HG02571 (cell line): ENCODE results near the gene SIPA1L3.

Experiments
- ATAC-seq: cut with Tn5 transposase; IDR thresholded peaks from one replicate; pipeline ENCODE4 v1.9.1; 2021; ENCODE audit warnings: mild to moderate bottlenecking, moderate library complexity; ENCODE audit not compliant: unreplicated experiment

SIPA1L3 gene

DNA sequence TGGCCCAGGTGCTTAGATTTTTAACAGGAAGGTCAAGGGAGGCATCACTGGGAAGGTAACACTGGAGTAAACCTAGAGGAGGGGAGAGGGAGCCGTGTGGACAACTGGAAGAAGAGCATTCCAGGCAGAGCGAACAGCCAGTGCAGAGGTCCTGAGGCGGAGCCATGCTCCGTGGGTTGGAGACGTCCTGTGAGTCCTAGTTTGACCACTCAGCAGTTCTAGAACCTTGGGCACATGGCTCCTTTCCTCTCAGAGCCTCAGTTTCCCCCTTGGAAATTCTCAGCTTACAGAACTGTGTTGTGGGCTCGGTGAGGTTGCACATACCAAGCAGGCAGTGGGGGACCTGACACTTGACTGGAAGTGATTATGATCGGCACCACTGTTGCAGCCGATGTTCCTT is 186.1 kb downstream of the SIPA1L3 start:
- ATAC-seq: no peak

DNA sequence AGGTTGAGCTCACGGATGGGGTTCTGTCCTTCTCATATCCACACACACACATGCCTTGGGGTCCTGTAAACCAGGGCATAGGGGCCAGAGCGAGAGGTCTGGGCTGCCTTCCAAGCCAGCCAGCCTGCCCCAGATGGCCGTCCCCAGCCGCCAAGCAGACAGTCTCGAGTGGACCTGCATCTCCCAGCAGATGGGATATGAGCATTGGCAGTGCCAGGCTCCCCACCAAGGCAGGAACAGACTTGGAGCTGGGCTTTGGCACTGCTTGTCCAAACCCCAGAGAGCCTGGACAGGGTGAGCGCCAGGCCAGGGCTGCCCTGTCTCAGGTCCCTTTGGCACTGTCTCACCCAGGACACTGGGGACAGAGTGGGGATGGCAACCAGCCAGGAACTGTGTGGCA is 186.6 kb downstream of the SIPA1L3 start:
- ATAC-seq: no peak

DNA sequence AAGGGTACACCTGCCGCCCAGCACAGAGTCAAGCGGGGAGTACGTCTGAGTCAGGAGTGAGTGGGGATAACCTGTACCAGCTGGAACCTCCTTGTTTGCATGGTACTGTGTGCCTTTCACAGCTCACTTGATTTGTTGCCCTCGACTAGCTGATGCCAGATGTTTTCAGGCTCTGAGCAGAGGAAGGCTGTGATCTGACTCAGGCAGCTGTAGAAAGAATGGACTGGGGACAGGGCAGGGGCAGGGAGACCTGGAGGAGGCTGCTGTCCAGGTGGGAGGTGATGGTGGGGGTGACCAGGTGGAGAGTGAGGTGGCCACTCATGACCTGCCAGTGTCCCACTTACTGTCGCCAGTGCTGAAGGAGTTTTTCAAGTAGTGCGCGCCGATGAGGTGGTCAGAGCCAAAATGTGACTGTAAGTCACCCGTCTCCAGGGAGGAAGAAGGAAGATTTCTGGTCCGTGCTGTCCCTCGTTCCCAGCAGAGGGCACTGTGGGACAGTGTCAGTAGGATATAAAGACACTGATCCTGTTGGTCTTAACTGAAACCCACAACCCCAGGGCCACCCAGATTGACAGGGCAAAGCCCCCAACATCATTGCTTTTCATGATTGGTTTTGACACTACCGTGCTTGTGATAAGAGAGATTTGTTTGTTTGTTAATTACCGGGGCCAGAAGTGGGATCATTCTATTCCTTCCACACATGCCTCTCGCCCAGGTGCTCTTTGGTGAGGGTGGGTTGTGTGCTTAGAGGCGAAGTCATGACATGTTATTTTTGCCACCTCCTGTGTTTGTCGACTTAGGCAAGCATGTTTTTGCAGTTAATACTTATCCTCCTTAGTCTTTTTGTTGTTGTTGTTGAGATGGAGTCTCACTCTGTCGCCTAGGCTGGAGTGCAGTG is 188.7 kb downstream of the SIPA1L3 start:
- ATAC-seq: no peak

DNA sequence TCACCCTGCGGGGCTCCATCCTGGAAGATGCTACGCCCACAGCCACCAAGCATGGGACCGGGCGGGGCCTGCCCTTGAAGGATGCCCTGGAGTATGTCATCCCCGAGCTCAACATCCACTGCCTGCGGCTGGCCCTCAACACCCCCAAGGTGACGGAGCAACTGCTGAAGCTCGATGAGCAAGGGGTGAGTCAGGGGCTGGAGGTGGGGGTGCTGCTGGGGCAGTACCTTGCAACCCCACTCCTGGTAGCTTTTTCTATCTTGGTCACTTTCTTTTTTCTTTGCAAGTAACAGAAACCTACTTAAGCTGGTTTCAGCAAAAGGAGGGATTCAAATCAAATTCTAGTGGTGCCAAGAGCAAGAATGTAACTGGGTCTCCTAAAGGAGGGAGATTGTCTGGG is 193.0 kb downstream of the SIPA1L3 start:
- no peak for ATAC-seq

DNA sequence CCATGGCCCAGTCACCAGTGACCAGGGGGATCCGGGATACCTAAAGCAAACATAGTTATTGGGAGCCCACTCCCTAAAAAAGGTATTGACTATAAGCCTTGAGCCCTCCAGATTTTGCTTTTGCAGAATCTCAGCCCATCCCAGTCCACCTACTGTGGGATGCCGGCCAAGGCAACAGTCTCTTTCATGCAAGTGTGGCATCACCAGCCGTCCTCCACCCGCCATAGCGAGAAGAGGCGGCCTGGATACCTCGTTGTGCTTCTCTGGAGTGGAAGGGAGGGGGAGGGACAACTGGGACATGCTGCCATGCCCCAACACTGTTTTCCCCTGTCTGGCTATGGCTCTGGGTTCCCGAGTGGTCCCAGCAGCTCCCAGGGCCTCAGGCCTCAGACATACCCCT is 193.6 kb downstream of the SIPA1L3 start:
- ATAC-seq: no peak

DNA sequence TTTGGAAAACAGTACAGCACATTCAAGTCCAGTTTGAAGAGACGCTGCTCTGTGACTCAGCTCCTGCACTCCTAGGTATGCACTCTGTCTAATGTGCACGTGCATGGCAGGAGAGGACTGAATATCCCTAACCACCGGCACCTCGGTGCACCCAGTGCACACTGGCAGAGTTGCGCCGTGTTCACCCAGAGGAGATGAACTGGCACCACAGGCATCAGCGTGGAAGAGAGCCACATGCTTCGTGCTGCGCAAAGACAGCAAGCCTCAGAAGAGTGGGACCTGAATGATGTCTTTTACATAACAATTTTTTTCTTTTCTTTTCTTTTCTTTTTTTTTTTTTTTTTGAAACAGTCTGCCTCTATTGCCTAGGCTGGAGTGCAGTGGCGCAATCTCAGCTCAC is 194.7 kb downstream of the SIPA1L3 start:
- no peak for ATAC-seq

DNA sequence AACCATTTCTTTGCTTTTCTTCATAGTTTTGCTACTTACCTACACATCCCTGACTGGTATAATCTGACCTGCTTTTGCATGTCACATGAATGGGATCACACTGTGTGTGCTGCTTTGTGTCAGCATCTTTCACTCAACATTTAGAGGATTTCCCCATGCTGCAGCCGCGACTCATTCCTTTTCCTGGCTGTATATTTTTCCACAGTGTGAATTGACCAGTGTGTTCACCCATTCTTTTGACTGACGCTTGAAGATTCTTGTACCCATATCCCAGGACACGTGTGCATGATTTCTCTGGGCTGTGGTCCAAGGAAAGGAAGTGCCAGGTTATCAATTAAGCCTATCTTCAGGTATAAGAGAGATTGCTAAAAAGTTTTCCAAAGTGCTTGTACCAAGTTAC is 198.6 kb downstream of the SIPA1L3 start:
- ATAC-seq: no peak

- ATAC-seq: no peak
Measured at GRCh38 chr19:38107129-38107528, 200.1 kb downstream of the SIPA1L3 start.

DNA sequence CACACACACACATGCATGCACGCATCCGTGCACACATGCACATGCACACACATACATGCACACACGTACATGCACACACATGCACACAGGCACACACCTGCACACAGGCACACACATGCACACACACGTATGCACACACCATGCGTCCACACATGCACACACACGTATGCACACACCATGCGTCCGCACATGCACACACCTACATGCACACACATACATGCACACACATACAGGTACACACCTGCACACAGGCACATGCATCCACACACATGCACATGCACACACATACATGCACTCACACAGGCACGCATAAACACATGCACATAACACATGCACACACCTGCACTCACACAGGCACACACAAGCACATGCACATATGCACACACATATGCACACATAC is 204.9 kb downstream of the SIPA1L3 start:
- ATAC-seq: no peak

GRCh38 chr19:38114651-38115050 is 207.6 kb downstream of the SIPA1L3 start:
- ATAC-seq: no peak

DNA sequence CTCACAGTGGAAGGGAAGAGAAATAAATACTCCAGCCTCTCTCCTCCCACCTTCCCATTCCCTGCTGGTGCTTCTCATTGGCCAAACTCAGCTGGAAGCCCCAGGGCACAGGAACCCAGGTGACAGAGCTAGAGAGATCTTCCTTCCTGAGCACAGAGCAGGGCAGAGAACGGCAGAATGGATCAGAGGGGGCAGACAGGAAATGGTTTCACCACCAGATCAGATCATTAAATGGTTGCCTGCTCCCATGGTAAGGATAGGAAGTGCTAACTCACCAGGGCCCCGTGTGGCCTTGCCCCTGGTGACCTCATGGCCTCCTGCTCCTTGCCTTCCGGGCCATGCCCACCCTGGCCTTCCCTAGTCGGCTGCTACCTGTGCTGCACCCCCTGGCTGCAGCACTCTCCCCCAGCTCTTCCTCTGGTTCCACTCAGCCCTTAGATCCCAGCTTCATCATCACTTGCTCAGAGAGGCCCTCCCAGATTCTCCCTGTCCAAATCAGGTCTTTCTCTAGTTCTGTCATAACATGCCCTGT is 208.3 kb downstream of the SIPA1L3 start:
- ATAC-seq: no peak

DNA sequence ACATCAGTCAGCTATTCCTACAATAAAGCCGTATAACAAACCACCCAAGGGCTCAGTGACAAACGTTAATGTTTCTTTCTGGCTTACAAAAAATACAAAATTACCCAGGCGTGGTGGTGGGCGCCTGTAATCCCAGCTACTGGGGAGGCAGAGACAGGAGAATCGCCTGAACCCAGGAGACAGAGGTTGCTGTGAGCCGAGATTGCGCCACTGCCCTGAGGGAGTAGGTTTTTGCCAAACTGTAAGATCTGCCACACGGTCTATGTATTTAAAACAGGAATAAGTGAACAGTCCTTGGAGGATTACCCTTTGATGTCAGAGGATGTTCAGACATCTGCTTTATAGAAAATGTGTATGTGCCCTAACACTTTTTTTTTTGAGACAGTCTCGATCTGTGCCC is 211.2 kb downstream of the SIPA1L3 start:
- ATAC-seq: no peak

- no peak for ATAC-seq
Measured at GRCh38 chr19:38120471-38121025, 213.5 kb downstream of the SIPA1L3 start.

DNA sequence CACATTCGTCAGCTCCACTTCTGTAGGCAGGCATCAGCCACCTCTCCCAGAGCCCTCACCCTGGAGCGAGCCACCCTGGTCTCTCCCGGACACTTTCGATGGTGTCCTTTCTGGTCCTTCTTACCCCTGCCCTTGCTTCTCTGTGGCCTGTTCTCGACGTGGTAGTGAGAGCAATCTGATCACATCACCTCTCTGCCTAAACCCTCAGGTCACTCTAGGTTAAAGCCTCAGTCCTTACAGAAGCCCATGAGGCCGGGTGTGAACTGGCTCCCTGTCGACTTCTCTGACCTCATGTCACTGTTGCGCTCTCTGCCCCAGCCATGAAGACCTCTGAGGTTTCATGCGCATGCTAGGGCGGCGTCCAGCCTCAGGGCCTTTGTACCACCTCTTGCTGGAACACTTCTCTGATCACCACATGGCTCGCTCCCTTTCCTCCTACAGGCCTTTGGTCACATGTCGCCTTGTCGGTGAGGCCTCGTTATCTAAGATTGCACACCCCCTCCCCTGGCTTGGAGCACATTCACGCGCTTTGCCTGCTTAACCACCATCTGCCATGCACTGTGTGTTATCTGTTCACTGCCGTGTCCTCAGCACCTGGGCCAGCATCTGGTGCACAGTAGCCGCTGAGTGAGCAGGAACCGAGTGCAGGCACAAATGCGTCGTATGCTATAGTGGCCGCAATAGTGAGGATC is 215.5 kb downstream of the SIPA1L3 start:
- ATAC-seq: no peak

- ATAC-seq: no peak
Measured at GRCh38 chr19:38125238-38125637, 218.2 kb downstream of the SIPA1L3 start.

GRCh38 chr19:38130399-38130798 is 223.4 kb downstream of the SIPA1L3 start:
- ATAC-seq: no peak

DNA sequence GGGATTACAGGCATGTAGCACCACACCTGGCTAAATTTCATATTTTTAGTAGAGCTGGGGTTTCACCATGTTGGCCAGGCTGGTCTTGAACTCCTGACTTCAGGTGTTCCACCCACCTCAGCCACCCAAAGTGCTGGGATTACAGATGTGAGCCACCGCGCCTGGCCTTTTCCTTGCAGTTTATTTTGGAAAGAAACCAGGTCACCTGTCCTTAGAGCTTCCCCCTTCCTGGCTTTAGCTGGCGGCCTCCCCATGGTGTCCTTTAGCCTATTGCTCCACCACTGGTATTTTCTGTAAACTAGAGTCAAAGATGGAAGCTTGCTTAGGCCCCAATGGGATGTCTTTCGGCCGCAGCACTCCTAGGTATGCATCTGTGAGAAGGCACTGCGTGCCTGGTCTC is 225.8 kb downstream of the SIPA1L3 start:
- no peak for ATAC-seq

DNA sequence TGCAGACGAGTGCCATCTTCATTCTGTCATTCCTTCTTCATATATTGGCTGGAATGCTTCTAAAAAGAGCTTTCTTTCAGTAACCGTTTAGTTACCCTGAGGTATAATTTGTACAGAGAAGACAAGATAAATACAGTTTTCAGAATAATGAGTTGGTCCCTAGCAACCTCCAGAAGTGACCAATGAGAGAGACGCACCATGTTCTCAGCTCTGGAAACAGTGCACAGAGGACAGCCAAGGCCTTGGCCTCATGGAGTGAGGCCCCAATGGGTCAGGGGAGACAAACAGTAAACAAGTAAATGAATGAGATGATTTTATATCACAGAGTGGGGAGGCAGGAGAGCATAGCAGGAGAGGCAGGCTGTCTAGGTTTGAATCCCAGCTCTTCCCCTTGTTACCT is 226.3 kb downstream of the SIPA1L3 start:
- no peak for ATAC-seq

- no peak for ATAC-seq
Measured at GRCh38 chr19:38134540-38135149, 227.6 kb downstream of the SIPA1L3 start.

- no peak for ATAC-seq
Measured at GRCh38 chr19:38135150-38135998, 228.4 kb downstream of the SIPA1L3 start.
